K562 (cell line): ENCODE data around the gene LGR6. TPM values are rescaled to one million over a fixed set of nuclear protein-coding genes. Genes with fewer than 3 reads are reported as not detected.

ENCODE experiments used
- BCL6 ChIP-seq: fragments of 250-450 bp; sonication (Bioruptor Pico); IDR thresholded peaks from 2 replicates; pipeline ENCODE4 v1.4.0; 2020
- CREB3L1 ChIP-seq: fragments of 450-650 bp; IDR thresholded peaks from 2 replicates; pipeline ENCODE4 v1.6.1; 2014; ENCODE audit warnings: low read depth, mild to moderate bottlenecking, moderate library complexity, borderline replicate concordance
- CTCFL ChIP-seq: IDR thresholded peaks from 2 replicates; pipeline ENCODE4 v1.6.1; 2011; ENCODE audit warnings: borderline replicate concordance, low read depth, mild to moderate bottlenecking, moderate library complexity, low read length; ENCODE audit not compliant: insufficient read depth, poor library complexity, severe bottlenecking
- E2F8 ChIP-seq: fragments of 450-650 bp; IDR thresholded peaks from 2 replicates; pipeline ENCODE4 v1.7.1; 2018; ENCODE audit warnings: mild to moderate bottlenecking, low read depth; ENCODE audit not compliant: partially characterized antibody
- ERF ChIP-seq: fragments of 450-650 bp; formaldehyde crosslinking; IDR thresholded peaks from 2 replicates; pipeline ENCODE4 v1.4.0; 2020; ENCODE audit warnings: mild to moderate bottlenecking, mixed read lengths
- FIP1L1 ChIP-seq: fragments of 200-400 bp; formaldehyde crosslinking; IDR thresholded peaks from 2 replicates; pipeline ENCODE4 v1.6.1; 2018; ENCODE audit warnings: mild to moderate bottlenecking, low read depth, low read length; ENCODE audit not compliant: poor library complexity, severe bottlenecking
- HMGXB4 ChIP-seq: sonication (generic); formaldehyde crosslinking; IDR thresholded peaks from 2 replicates; pipeline ENCODE4 v1.8.1; 2023; ENCODE audit warnings: mild to moderate bottlenecking, missing genetic modification reagents
- IRF1 ChIP-seq: sonication (generic); formaldehyde crosslinking; IDR thresholded peaks from 2 replicates; pipeline ENCODE4 v1.8.0; 2022; ENCODE audit warnings: missing genetic modification reagents, mild to moderate bottlenecking, borderline replicate concordance
- KDM1A ChIP-seq, 2 experiments: fragments of 450-650 bp; IDR thresholded peaks; 2 replicates each; pipeline ENCODE4 v1.6.1; 2016; ENCODE audit warnings: mild to moderate bottlenecking in 2 of 2
- MCM3 ChIP-seq: fragments of 450-650 bp; IDR thresholded peaks from 2 replicates; pipeline ENCODE4 v1.6.1; 2016
- MCM7 ChIP-seq, 2 experiments: fragments of 450-650 bp; IDR thresholded peaks; 2 replicates each; pipeline ENCODE4 v1.6.1; 2016 to 2018
- SIN3A ChIP-seq, 2 experiments: fragments of 150-350 bp in 1 of 2; IDR thresholded peaks; 2 replicates each; pipeline ENCODE4 v1.6.1; 2011 to 2016; ENCODE audit warnings: borderline replicate concordance in 2 of 2, low read depth in 2 of 2, low read length in 2 of 2, mild to moderate bottlenecking in 2 of 2, moderate library complexity in 2 of 2; ENCODE audit not compliant: control insufficient read depth in 1 of 2
- ZBTB34 ChIP-seq: fragments of 250-450 bp; sonication (Bioruptor Pico); IDR thresholded peaks from 2 replicates; pipeline ENCODE4 v1.8.0; 2021; ENCODE audit warnings: mild to moderate bottlenecking, moderate library complexity
- ZNF175 ChIP-seq: fragments of 200-800 bp; sonication (Bioruptor generic); IDR thresholded peaks from 2 replicates; pipeline ENCODE4 v1.6.1; 2016; ENCODE audit warnings: low read depth, mild to moderate bottlenecking, missing genetic modification characterization, missing compliant biosample characterization
- ZNF354B ChIP-seq: fragments of 250-450 bp; sonication (Bioruptor Pico); IDR thresholded peaks from 2 replicates; pipeline ENCODE4 v1.4.0; 2020
- polyA plus RNA-seq, 8 experiments: library from polyadenylated mRNA; depleted of rRNA in 4 of 8; stranded (reverse) in 5 of 8; unstranded in 3 of 8; fragments of >200 nt; fragmentation: Nextera tagmentation in 2 of 8; fragmentation: Illumina TruSeq in 1 of 8; extraction: Ambion mirVana in 2 of 8; extraction: Trizol in 1 of 8; gene quantifications; 2 replicates each; pipeline versions ENCODE4 v1.2.1 to v1.2.3, GENCODE V29; 2011 to 2014; ENCODE audit warnings: inconsistent platforms in 1 of 8, missing spikeins in 1 of 8
- total RNA-seq, 7 experiments: library from RNA; depleted of rRNA in 6 of 7; stranded (reverse); fragments of >200 nt in 6 of 7; fragmentation: Illumina TruSeq in 2 of 7; extraction: Trizol in 2 of 7; gene quantifications; 2 replicates each; pipeline versions ENCODE4 v1.2.1 to v1.2.3, GENCODE V29; 2011 to 2021; ENCODE audit warnings: low replicate concordance in 1 of 7

LGR6 gene
- total and polyA plus RNA-seq, 9 of the 15 experiments (the other 6 are each of a cell fraction or from before 2014, with no cell fraction given): 0.01 to 0.54 (median 0.17) TPM; not detected in 1

GRCh38 chr1:202164271-202165037, 29.1 kb upstream of the LGR6 start (continued):
- TF ChIP-seq E2F8: no peak
- TF ChIP-seq KDM1A (IDR thresholded peaks at IDR 0.05): no peak
- TF ChIP-seq SIN3A (IDR thresholded peaks at IDR 0.05; ENCODE audit: borderline replicate concordance in 2 of 2, control insufficient read depth in 1 of 2, low read depth in 2 of 2, low read length in 2 of 2): peak in 1 of 2 experiments; percentile 57; a peak in 1 of 4 replicates
- TF ChIP-seq ZNF175: no peak; the same call in 1 of the 2 replicates
- no peak for TF ChIP-seq ERF (CRISPR knock-in tag)
- no peak for TF ChIP-seq ZNF354B
- TF ChIP-seq MCM3: no peak
- no peak for TF ChIP-seq CTCFL
- no peak for TF ChIP-seq IRF1
- no peak for TF ChIP-seq BCL6 (CRISPR knock-in tag)
- TF ChIP-seq ZBTB34 (CRISPR knock-in tag): no peak
- no peak for TF ChIP-seq CREB3L1
- no peak for TF ChIP-seq HMGXB4 (CRISPR knock-in tag)
- no peak for TF ChIP-seq FIP1L1
- no peak for TF ChIP-seq MCM7 (IDR thresholded peaks at IDR 0.05)
